HG02642 (cell line): ENCODE results near the gene PEG3.
"Not testable (repeated sequence)": the region's sequence is repeated elsewhere in the genome, so short reads cannot be mapped to it uniquely, and the experiment has no call there.

ENCODE experiments used
- ATAC-seq: cut with Tn5 transposase; IDR thresholded peaks from one replicate; pipeline ENCODE4 v1.9.1; 2021; ENCODE audit warnings: mild to moderate bottlenecking; ENCODE audit not compliant: unreplicated experiment, poor library complexity

Gene PEG3

GRCh38 chr19:56840451-56841192, at the start of gene PEG3, which contains the start of gene ZIM2:
Gene PEG3 (minus strand): TSS chr19:56840726. CDS start chr19:56824655, 16,071 bp downstream.
Gene ZIM2 (minus strand): TSS chr19:56840726. CDS start chr19:56824277, 16,449 bp downstream.
- ATAC-seq: no peak

GRCh38 chr19:56885173-56885985, 44.9 kb upstream of the PEG3 start:
- ATAC-seq: no peak

DNA sequence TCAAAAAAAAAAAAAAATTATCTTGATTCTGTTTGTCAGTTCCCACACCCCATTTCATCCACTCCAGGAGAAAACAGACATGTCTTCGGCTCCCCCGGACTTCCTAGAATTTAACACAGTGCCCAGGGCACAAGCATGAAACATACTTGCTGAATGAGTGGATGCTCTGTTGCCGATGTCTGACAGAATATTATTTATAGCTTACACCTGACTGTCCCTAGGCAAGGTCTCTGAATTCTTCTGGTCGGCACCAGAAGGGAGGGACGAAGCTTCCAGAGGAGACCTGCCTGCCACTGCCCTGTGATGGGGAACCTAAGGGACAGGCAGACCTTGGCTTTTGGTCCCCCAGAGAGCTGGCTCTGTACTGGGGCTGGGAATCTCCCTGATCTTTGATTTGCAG, 43.9 kb upstream of the PEG3 start:
- no peak for ATAC-seq

DNA sequence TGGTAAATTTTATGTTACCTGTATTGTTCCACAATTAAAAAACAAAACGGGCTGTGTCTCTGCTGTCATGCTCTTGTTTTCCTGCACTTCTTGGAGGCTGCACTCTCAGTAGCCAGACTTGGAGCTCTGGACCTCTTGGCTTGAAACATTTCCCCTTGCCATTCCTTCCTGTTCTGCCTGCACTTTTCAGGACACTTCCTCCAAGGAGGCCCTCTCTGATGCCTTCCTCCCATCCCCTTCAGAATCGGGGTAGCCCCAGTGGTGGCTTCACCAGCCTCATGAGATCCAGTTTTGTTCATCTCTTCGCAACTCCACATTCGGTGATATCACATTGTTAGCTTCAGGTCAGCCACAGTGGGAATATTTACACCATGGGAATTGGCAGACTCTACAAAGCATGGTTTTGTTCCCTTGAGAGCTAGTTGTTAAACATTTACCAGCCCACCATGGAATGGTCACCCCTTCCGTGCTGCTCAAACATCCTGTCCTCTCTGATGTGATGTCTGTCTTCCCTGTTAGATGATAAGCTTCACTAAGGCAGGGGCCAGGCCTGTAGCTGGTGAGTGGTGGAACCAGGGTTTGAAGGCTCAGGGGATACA, 40.2 kb upstream of the PEG3 start:
- ATAC-seq: no peak

DNA sequence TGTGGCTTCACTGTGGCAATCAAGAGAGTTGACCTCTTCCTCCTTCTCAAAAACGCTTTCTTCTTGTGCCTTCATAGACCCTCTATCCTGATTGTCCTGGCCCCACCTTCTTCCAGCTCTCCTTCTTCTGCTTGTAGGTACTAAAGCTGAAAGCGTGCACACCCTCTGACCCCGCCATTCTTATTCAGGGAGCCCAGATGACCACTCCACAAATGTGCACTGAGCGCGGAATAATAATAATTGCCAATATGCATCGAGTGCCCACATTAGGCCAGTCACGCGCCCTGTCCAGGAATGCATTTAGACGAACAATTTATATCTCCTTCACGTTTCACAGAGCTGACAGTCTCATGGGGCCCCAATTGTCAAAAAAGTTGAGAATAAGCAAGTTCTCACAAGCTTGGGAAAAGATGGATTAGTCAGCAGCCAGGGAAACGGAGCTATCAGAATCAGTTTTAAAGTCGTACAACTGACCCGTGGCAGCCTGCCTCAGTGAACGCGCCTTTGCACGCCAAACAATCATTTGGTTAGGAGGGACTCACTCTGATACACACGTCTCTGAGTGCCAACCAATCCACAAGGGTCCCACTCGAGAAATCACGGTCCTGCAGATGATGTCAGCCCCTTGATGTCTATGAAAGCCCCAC, 36.7 kb upstream of the PEG3 start:
- no peak for ATAC-seq

- no peak for ATAC-seq
These were observed 35.2 kb upstream of the PEG3 start for GRCh38 chr19:56875717-56876116.

GRCh38 chr19:56874530-56874929, 34.0 kb upstream of the PEG3 start:
- no peak for ATAC-seq

DNA sequence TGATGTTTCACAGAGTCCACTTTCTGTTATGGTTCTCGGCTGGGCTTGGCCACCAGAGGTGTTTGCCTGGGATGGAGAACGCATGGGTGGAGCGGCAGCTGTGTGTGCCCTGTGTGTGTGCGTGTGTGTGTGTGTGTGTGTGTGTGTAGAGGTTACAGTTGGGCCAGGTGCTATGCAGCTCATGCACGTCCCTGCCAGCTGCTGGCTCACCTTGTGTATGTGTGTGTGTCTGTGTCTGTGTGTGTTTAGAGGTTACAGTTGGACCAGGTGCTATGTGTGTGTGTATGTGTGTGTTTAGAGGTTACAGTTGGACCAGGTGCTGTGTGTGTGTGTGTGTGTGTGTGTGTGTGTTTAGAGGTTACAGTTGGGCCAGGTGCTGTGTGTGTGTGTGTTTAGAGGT, 33.0 kb upstream of the PEG3 start:
- no peak for ATAC-seq

DNA sequence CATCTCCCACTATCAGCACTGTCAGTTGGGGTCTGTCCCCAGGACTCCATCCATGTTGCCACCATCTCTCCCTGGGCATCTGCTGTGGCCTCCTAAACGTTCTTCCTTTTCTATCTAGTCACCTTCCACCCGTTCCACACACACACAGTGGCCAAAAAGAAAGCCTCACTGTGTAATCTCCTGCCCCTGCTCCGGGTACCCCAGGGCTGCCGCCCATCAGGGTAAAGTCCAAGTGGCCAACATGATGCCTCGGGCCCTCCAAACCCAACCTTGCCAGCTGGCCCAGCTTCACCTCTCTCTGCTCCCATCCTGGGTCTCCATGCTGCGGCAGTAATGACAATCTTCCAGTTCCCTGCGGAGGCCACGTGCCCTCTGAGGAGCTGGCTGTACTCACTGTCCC, 29.4 kb upstream of the PEG3 start:
- ATAC-seq: no peak

GRCh38 chr19:56868446-56868845, 27.9 kb upstream of the PEG3 start:
- no peak for ATAC-seq

DNA sequence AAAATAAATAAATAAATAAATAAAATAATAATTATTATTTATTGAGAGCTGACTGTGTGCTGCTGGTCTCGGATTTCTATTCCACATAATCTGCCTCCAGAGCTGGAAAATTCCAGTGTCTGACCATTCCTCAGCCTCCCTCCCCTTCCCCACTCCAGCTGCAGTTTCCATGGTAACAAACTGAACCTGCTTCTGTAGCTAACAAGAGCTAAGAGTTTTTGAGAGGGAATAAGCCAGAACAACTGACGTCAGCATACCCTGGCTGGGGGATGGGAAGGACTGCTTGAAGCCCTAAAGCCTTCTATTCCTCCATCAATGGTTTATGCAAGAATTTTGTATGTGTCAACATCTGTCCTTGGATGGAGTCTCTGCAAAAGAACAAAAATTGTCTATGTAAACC, 26.0 kb upstream of the PEG3 start:
- no peak for ATAC-seq

- no peak for ATAC-seq
These were observed 24.1 kb upstream of the PEG3 start for GRCh38 chr19:56864443-56865125.

DNA sequence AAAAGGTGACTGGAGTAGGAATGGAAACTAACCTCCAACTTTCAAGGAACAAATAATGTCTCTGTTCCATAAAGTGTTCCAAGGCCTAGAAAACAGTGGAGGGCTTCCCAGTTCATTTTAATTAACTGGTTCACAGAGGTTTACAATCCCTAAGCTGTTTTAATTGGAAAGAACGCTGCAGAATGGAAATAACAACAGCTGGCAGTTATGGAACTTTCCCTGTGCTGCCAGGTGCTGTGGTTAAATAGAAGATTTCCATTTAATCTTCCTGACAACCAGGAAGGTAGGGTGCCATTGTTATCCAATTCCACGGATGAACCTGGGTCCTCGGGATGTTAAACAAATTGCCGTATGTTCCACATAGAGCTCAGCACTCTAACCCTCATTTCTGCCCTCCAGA, 22.2 kb upstream of the PEG3 start:
- ATAC-seq: no peak

DNA sequence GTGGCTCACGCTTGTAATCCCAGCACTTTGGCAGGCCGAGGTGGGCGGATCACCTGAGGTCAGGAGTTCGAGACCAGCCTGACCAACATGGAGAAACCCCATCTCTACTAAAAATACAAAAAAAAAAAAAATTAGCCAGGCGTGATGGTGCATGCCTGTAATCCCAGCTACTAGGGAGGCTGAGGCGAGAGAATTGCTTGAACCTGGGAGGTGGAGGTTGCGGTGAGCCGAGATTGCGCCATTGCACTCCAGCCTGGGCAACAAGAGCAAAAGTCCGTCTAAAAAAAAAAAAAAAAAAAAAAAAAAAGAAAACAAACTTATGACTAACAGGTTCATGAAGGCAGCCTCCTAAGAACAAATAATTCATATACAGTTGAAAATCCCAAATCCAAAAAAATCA, 19.9 kb upstream of the PEG3 start:
- not testable (repeated sequence) for ATAC-seq

DNA sequence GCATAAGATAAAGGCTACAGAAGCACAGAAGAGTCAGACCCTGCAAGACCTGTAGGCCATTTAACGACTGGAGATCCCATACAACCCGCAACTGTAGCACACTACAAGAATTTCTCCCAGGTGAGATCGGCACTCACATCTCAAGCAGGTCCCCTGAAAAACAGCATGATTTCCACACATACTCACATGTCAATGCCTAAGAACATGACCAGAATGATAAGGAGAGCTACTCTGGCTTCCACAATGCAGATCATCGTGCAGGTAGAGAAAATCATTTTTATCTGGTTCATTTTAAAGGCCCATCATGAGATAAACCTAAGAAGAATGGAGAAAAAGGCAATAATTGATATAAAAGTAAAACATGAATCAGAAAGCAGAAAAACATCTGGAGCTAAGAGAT, 17.5 kb upstream of the PEG3 start:
- no peak for ATAC-seq

- ATAC-seq: no peak
These were observed 16.3 kb upstream of the PEG3 start for GRCh38 chr19:56856822-56857221.

- ATAC-seq: not testable (repeated sequence)
These were observed 11.8 kb upstream of the PEG3 start for GRCh38 chr19:56852361-56852760.

- no peak for ATAC-seq
These were observed 7.6 kb upstream of the PEG3 start for GRCh38 chr19:56848166-56848565.

DNA sequence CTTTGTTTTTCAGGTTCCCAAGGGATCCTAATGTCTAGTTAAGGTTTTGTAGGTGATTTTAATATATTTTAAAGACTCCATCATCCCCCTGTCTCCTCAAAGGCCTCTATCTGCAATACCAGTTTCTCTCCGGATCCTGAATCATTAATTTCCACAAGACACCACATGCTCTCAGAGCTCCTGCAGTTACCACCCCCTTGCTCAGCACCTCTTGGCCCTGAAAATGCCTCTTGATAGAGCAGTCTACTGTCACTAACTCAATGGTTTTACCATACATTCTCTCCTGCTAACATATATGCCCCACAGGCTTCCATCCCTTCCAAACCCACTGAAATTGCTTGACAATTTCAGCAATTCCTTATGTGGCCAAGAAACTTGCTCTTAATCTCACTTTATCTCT, 1.9 kb upstream of the PEG3 start:
- ATAC-seq: no peak

- no peak for ATAC-seq
These were observed 642 bp upstream of the PEG3 start for GRCh38 chr19:56841193-56841543.
